GM18511 (cell line): ENCODE data around the gene SRRM3.
A peak's percentile ranks its signal among the peaks of the same experiment; 100 is the strongest.
"Not testable (repeated sequence)": the region's sequence is repeated elsewhere in the genome, so short reads cannot be mapped to it uniquely, and the experiment has no call there.

Experiments
- ATAC-seq: cut with Tn5 transposase; IDR thresholded peaks from one replicate; pipeline ENCODE4 v1.9.1; 2021; ENCODE audit warnings: mild to moderate bottlenecking, moderate library complexity; ENCODE audit not compliant: unreplicated experiment

The SRRM3 gene

GRCh38 chr7:76310102-76310957 lies 108.6 kb downstream of the SRRM3 start:
- ATAC-seq = no peak

DNA sequence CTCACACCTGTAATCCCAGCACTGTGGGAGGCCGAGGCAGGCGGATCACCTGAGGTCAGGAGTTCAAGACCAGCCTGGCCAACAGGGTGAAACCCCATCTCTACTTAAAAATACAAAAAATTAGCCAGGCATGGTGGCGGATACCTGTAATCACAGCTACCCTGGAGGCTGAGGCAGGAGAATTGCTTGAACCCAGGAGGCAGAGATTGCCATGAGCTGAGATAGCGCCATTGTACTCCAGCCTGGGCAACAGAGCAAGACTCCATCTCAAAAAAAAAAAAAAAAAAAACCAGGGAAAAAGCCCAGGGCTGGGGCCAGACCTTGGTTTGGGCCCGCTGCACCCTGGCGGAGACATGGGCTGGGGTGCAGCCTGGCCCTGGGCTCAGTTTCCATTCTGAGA lies 110.1 kb downstream of the SRRM3 start:
- ATAC-seq = not testable (repeated sequence)

DNA sequence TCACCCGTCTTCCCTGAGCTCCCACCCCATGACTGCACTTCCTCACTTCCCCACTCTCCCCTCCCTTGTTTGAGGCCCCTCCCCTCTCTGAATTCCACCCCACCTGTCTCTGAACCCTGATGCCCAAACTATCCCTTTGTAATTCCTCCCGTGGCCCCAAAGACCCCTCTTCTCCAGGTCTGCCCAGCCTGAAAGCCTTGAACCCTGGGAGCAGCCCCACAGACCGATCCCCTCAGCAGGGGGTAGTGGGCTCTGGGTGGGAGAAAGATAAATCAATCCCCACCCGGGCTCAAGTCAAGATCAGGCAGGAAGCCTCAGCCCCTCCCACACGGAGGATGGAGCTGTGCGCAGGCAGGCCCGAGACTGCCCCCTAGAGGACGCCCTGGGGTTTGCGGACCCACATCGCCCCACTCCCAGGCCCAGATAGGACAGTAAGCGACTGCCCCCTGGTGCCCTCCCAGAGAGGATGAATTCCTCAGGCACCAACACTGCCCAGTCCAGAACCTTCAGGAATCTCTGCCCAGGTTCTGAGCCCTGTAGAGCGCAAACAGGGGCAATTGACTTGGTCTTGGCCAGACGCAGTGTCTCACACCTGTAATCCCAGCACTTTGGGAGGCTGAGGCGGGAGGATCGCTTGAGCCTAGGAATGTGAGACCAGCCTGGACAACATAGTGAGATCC lies 112.5 kb downstream of the SRRM3 start:
- peak; percentile 35 for ATAC-seq

- not testable (repeated sequence) for ATAC-seq
These were observed 113.0 kb downstream of the SRRM3 start for GRCh38 chr7:76314740-76315139.

DNA sequence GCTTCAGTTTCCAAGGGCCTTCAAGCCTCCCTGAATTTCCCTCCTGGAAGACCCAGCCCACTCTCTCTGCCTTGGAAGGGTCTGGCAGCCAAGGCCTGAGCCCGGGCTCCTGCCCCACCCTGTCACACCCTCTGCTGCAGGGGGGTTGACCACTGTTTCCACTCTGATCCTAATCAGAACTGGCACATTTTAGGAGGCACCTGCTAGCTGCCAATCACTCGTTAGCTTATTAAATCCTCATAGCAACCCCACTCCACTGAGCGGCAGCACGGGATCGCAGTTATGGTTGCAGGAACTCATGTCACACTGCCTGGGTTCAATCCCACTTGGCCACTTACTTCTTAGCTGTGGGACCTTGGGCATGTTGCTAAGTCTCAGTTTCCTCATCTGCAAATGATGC lies 113.7 kb downstream of the SRRM3 start:
- ATAC-seq = no peak

GRCh38 chr7:76316984-76317781 lies 115.5 kb downstream of the SRRM3 start:
- ATAC-seq = no peak

- peak; percentile 88 for ATAC-seq
These were observed 116.2 kb downstream of the SRRM3 start for GRCh38 chr7:76317782-76318487.

DNA sequence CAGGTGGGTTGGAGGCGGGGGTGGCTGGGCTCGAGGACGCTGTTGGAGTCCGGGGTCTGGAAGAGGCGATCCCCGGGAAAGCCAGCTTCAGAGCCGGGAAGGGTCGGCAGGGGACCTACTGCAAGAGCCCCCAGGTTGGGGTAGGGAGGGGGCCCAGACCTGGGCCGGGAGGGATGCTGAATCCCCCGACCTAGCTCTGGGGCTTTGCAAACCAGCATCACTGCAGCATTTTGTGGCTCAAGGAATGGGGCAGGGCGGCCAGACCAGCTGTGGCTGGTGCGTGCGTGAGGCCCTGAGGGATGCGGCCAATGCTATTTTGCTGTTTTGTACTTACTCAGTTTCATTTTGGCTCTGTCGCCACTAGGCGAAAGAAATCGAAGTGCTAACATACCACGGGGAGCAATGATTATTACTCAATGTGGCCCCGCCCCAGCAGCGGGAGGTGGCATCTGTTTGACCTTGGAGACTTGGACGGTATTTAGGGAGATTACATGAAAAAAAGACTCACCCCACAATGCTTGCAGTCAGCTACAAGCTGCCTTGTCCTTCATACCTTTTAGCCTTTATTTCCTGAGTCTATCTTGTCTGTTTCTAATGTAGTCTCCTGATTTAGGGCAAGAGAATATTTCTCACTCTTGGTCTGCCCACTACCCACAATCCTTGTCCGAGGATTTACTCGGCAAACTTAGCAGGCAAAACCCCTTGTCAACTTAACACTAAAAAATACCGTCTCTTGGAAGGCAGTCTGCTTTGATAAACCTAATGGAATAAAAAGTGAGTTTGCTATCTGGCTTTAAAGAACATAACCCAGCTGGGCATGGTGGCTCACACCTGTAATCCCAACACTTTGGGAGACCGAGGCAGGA lies 117.0 kb downstream of the SRRM3 start:
- peak; percentile 66 for ATAC-seq

- ATAC-seq = no peak
These were observed 123.4 kb downstream of the SRRM3 start for GRCh38 chr7:76325092-76325491.

- ATAC-seq = no peak
These were observed 124.1 kb downstream of the SRRM3 start for GRCh38 chr7:76325811-76326210.

DNA sequence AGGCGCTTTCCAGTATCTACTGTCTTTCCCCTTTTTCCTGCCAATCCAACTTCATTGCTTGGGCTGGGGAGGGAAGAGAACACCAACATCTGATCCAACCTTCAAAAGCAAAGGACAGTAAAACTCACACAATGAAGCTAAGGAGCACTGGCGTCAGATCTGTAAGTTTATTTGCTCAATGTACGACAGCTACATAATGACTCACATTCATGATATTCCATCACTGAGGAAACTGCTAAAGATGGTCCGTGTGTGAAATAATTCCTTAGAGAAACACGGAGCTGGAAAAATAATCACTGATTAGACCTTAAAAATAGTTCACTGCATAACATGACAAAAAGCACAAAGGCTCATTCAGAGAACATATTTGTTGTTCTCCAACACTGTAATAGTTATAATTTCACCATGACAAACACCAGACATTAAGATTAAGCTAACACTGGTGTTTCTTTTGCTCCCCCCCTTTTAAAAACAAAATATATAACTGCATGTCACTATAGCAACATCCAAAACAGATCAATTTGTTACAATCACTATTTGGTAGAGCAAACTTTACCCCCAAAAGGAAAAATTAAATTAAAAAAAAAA lies 125.0 kb downstream of the SRRM3 start:
- ATAC-seq = no peak

DNA sequence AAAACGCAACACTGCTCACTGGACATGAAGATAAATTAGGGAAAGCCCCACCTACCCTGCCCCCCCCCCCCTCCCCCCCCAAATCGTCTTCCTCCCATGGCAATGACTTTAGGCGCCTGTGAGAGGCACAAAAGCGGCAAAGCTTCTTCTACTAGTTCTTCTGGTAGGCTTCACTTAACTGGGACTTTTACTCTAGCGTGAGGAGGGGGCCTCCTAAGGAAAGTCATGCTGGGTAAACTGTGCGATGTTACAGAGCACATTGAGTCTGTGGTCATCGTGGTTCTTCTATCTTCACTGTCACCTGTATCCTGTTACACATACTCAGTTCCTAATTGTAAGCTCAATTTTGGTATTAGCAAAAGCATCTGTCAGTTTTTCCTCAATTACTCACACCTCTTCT lies 125.9 kb downstream of the SRRM3 start:
- no peak for ATAC-seq

DNA sequence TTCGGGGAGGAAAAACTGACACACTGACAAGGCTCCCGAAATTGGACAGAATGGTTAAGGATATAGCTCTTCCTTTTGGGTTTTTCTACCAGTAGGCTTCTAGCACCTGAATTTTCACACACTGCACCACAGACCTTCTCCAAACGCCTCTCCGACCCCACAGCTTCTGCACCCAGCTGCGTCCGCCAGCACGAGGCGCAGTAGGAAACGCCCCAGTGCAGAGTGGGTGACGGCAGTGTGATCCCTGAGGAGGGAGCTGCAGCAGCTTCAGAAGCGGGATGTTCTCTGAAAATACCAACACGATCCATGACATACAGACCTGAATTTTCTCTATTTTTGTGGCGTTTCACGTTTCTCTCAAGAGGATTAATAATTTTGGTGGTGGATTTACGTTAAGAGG lies 126.7 kb downstream of the SRRM3 start:
- ATAC-seq = no peak

DNA sequence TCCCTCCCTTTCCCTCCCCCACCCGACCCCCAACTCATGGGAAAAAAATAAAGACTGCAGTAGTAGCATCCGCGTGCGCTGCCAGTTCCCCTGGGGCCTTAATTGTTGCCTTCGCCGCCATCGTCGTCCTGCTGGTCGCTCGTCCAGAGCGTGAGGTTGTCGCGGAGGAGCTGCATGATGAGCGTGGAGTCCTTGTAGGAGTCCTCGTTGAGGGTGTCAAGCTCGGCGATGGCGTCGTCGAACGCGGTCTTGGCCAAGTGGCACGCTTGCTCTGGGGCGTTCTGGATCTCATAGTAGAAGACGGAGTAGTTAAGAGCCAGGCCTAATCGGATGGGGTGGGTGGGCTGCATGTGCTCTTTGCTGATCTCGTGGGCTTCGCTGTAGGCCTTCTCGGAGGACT lies 127.8 kb downstream of the SRRM3 start:
- no peak for ATAC-seq

DNA sequence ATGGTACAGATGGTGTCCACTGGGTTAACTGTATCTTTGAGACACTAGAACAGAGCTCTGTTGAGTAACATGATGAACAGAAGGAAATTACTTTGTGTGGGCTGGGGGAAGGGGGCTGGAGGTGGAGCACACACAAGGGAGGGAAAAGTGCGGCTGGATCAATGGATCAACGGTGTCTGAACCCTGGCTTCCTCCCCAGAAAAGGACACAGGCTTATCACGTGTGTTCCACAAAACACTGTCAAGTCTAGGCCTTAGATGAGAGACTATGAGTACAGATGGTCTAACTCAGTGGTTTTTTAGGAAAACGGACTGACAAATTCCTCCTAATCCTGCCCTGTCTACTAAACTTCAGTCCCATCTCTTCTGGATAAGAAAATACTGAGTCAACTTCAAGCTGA lies 128.6 kb downstream of the SRRM3 start:
- no peak for ATAC-seq

GRCh38 chr7:76330673-76331072 lies 129.0 kb downstream of the SRRM3 start:
- ATAC-seq = no peak

DNA sequence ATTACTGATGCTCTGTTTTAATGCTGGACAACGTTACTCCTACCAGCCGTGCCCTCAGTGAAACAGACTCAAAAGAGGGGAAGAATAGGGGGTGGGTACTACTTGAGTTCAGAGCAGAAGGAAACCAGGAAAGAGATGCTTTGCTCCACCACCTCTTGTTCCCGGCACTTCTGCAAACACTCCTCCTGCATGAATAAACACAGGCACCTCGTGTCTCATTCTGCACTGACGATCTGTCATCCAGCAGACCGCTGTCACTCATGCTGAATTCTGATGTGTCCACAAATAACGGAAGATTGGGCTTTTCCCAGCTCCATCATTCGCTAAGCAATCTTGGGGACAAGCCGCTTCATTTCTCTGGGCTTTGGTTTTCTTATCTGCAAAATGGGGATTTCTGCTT lies 130.4 kb downstream of the SRRM3 start:
- no peak for ATAC-seq

GRCh38 chr7:76333511-76334101 lies 131.9 kb downstream of the SRRM3 start:
- ATAC-seq = no peak

GRCh38 chr7:76334320-76334967 lies 132.7 kb downstream of the SRRM3 start:
- no peak for ATAC-seq
